K562 (cell line): ENCODE measurements around the gene SEPTIN1.

Experiments
- ADNP ChIP-seq: fragments of 200-800 bp; sonication (Bioruptor generic); IDR thresholded peaks from 2 replicates; pipeline ENCODE4 v1.6.1; 2016; ENCODE audit warnings: missing genetic modification characterization, missing compliant biosample characterization
- ARID4B ChIP-seq: sonication (generic); formaldehyde crosslinking; IDR thresholded peaks from 2 replicates; pipeline ENCODE4 v1.8.0; 2022; ENCODE audit warnings: mild to moderate bottlenecking, missing genetic modification reagents
- CHD2 ChIP-seq: IDR thresholded peaks from 2 replicates; pipeline ENCODE4 v1.6.1; 2011; ENCODE audit warnings: low read depth, low read length
- CTCF ChIP-seq, 3 experiments: IDR thresholded peaks in 2 of 3; conservative IDR thresholded peaks in 1 of 3; 2 replicates each; pipeline ENCODE4 v1.5.1; 2011 to 2012; ENCODE audit warnings: low read length in 3 of 3, mild to moderate bottlenecking in 3 of 3, control low read depth in 2 of 3, improper control_type of control experiment in 1 of 3, inconsistent platforms in 1 of 3, low read depth in 1 of 3, mixed read lengths in 1 of 3, moderate library complexity in 1 of 3; ENCODE audit not compliant: insufficient read depth in 2 of 3
- ELK1 ChIP-seq: sonication (generic); formaldehyde crosslinking; IDR thresholded peaks from 2 replicates; pipeline ENCODE4 v1.8.1; 2022; ENCODE audit warnings: missing genetic modification reagents
- ESRRA ChIP-seq: fragments of 450-650 bp; IDR thresholded peaks from 2 replicates; pipeline ENCODE4 v1.6.1; 2014; ENCODE audit warnings: low read depth, mild to moderate bottlenecking, moderate library complexity, borderline replicate concordance
- FOXK2 ChIP-seq, 2 experiments: fragments of 450-650 bp; IDR thresholded peaks in 1 of 2; conservative IDR thresholded peaks in 1 of 2; 2 replicates each; pipeline ENCODE4 v1.6.1; 2016; ENCODE audit warnings: low read depth in 2 of 2, mild to moderate bottlenecking in 1 of 2
- HNRNPK ChIP-seq: fragments of 200-400 bp; formaldehyde crosslinking; IDR thresholded peaks from one replicate; pipeline ENCODE4 v1.6.1; 2018; ENCODE audit warnings: mild to moderate bottlenecking, low read depth, low read length; ENCODE audit not compliant: poor library complexity, severe bottlenecking
- JUND ChIP-seq, 2 experiments: IDR thresholded peaks; 2 replicates in 1 of 2; 3 replicates in 1 of 2; pipeline ENCODE4 v1.6.1; 2011; ENCODE audit warnings: borderline replicate concordance in 2 of 2, low read depth in 2 of 2, low read length in 2 of 2, improper control_type of control experiment in 1 of 2, missing biosample characterization in 1 of 2, missing genetic modification characterization in 1 of 2, missing genetic modification reagents in 1 of 2
- MAX ChIP-seq: sonication (generic); formaldehyde crosslinking; IDR thresholded peaks from 2 replicates; pipeline ENCODE4 v1.9.0; 2022; ENCODE audit warnings: mild to moderate bottlenecking, missing genetic modification reagents
- MGA ChIP-seq: fragments of 450-650 bp; IDR thresholded peaks from 2 replicates; pipeline ENCODE4 v1.6.1; 2016; ENCODE audit warnings: mild to moderate bottlenecking, moderate library complexity
- MYNN ChIP-seq, 2 experiments: sonication (generic); formaldehyde crosslinking in 1 of 2; IDR thresholded peaks; 2 replicates each; pipeline versions ENCODE4 v1.5.0 to v1.6.1; 2016 to 2020; ENCODE audit warnings: antibody characterized with exemption in 1 of 2, missing genetic modification reagents in 1 of 2
- ZBED1 ChIP-seq: IDR thresholded peaks from 2 replicates; pipeline ENCODE4 v1.6.1; 2014
- ZNF780A ChIP-seq: fragments of 250-450 bp; sonication (Bioruptor Pico); IDR thresholded peaks from 2 replicates; pipeline ENCODE4 v1.5.0; 2021; ENCODE audit warnings: mild to moderate bottlenecking

GRCh38 chr16:30379158-30379783 lies 3.1 kb downstream of the SEPTIN1 start:
- no peak for TF ChIP-seq FOXK2 (conservative IDR thresholded peaks at IDR 0.05 in 1 of 2, IDR thresholded peaks at IDR 0.05 in 1 of 2; ENCODE audit: low read depth in 2 of 2)
- TF ChIP-seq HNRNPK, result no peak
- no peak for TF ChIP-seq JUND (IDR thresholded peaks at IDR 0.05; ENCODE audit: borderline replicate concordance, low read depth, low read length)
- TF ChIP-seq JUND (tag; IDR thresholded peaks at IDR 0.05; ENCODE audit: borderline replicate concordance, low read depth, low read length), result no peak
- TF ChIP-seq ESRRA, result no peak
- no peak for TF ChIP-seq MYNN (IDR thresholded peaks at IDR 0.05)
- TF ChIP-seq MYNN (CRISPR knock-in tag; IDR thresholded peaks at IDR 0.05), result no peak
- TF ChIP-seq MGA, result no peak
- no peak for TF ChIP-seq CTCF (IDR thresholded peaks at IDR 0.05 in 2 of 3, conservative IDR thresholded peaks at IDR 0.05 in 1 of 3; ENCODE audit: insufficient read depth in 2 of 3, low read depth in 1 of 3, low read length in 3 of 3)
- no peak for TF ChIP-seq MAX (CRISPR knock-in tag)
- no peak for TF ChIP-seq ZNF780A (CRISPR knock-in tag)
- no peak for TF ChIP-seq ELK1 (CRISPR knock-in tag)
- no peak for TF ChIP-seq CHD2
- TF ChIP-seq ARID4B (CRISPR knock-in tag), result no peak
- no peak for TF ChIP-seq ZBED1
- no peak for TF ChIP-seq ADNP (tag)
